Trophoblast cell (in vitro differentiated cells and primary cell): ENCODE measurements around the gene TREH.
A peak's percentile ranks its signal among the peaks of the same experiment; 100 is the strongest.

Source experiments
- DNase-seq, 2 donors: peaks; one replicate each; pipeline ENCODE4 v3.0.0-alpha.2; 2016
- H2AFZ ChIP-seq: 2 replicates; pipeline ENCODE4 v1.6.1; 2013; ENCODE audit warnings: low read length, moderate library complexity, mild to moderate bottlenecking; ENCODE audit not compliant: insufficient read depth, poor library complexity
- H2AK5ac ChIP-seq: 2 replicates; pipeline ENCODE4 v1.6.1; 2013; ENCODE audit warnings: mild to moderate bottlenecking, low read length
- H2BK120ac ChIP-seq: 2 replicates; pipeline ENCODE4 v1.6.1; 2013; ENCODE audit warnings: low read length, mild to moderate bottlenecking, moderate library complexity; ENCODE audit not compliant: insufficient read depth, poor library complexity
- H2BK12ac ChIP-seq: 2 replicates; pipeline ENCODE4 v1.6.1; 2013; ENCODE audit warnings: mild to moderate bottlenecking, low read length, moderate library complexity
- H2BK5ac ChIP-seq: 2 replicates; pipeline ENCODE4 v1.6.1; 2013; ENCODE audit warnings: low read length, low read depth, moderate library complexity, mild to moderate bottlenecking; ENCODE audit not compliant: poor library complexity
- H3K14ac ChIP-seq: 2 replicates; pipeline ENCODE4 v1.6.1; 2013; ENCODE audit warnings: mild to moderate bottlenecking, low read length
- H3K18ac ChIP-seq: 2 replicates; pipeline ENCODE4 v1.6.1; 2013; ENCODE audit warnings: mild to moderate bottlenecking, low read length
- H3K23ac ChIP-seq: 2 replicates; pipeline ENCODE4 v1.6.1; 2013; ENCODE audit warnings: low read length
- H3K27ac ChIP-seq: 2 replicates; pipeline ENCODE4 v1.5.1; 2013; ENCODE audit warnings: low read depth, mild to moderate bottlenecking, inconsistent platforms, low read length, moderate library complexity
- H3K27me3 ChIP-seq: 2 replicates; pipeline ENCODE4 v1.6.1; 2013; ENCODE audit warnings: inconsistent platforms, mild to moderate bottlenecking, low read length, moderate library complexity; ENCODE audit not compliant: insufficient read depth
- H3K36me3 ChIP-seq, 2 experiments: 1 replicate in 1 of 2; 2 replicates in 1 of 2; pipeline ENCODE4 v1.6.1; 2013; ENCODE audit warnings: low read length in 2 of 2, mild to moderate bottlenecking in 2 of 2, moderate library complexity in 1 of 2; ENCODE audit not compliant: insufficient read depth in 2 of 2, control insufficient read depth in 1 of 2
- H3K4ac ChIP-seq: 2 replicates; pipeline ENCODE4 v1.6.1; 2013; ENCODE audit warnings: low read depth, mild to moderate bottlenecking, low read length, moderate library complexity
- H3K4me1 ChIP-seq, 2 experiments: 1 replicate in 1 of 2; 2 replicates in 1 of 2; pipeline ENCODE4 v1.6.1; 2013; ENCODE audit warnings: low read length in 2 of 2, mild to moderate bottlenecking in 2 of 2, moderate library complexity in 1 of 2; ENCODE audit not compliant: insufficient read depth in 2 of 2, control insufficient read depth in 1 of 2
- H3K4me2 ChIP-seq: 2 replicates; pipeline ENCODE4 v1.6.1; 2013; ENCODE audit warnings: inconsistent platforms, mild to moderate bottlenecking, low read length, moderate library complexity
- H3K4me3 ChIP-seq: 2 replicates; pipeline ENCODE4 v1.5.1; 2013; ENCODE audit warnings: mild to moderate bottlenecking, low read depth, low read length, inconsistent platforms
- H3K79me1 ChIP-seq: one replicate; pipeline ENCODE4 v1.6.1; 2013; ENCODE audit warnings: low read length
- H3K79me2 ChIP-seq: 2 replicates; pipeline ENCODE4 v1.6.1; 2013; ENCODE audit warnings: low read length, mild to moderate bottlenecking; ENCODE audit not compliant: control insufficient read depth, insufficient read depth, poor library complexity
- H3K9ac ChIP-seq: 2 replicates; pipeline ENCODE4 v1.6.1; 2013; ENCODE audit warnings: mild to moderate bottlenecking, low read length
- H3K9me3 ChIP-seq: 2 replicates; pipeline ENCODE4 v1.6.1; 2013; ENCODE audit warnings: low read depth, mild to moderate bottlenecking, control low read depth, inconsistent platforms, low read length; ENCODE audit not compliant: insufficient read depth
- H4K12ac ChIP-seq: 2 replicates; pipeline ENCODE4 v1.6.1; 2013; ENCODE audit warnings: low read depth, mild to moderate bottlenecking, low read length, moderate library complexity
- H4K8ac ChIP-seq: 2 replicates; pipeline ENCODE4 v1.6.1; 2013; ENCODE audit warnings: low read depth, mild to moderate bottlenecking, low read length, moderate library complexity
- H4K91ac ChIP-seq: one replicate; pipeline ENCODE4 v1.6.1; 2013; ENCODE audit warnings: low read depth, mild to moderate bottlenecking, low read length, moderate library complexity
- whole genome bisulfite sequencing: extraction: QIAGEN DNeasy Blood & Tissue Kit; methylation state at CpG from one replicate; pipeline ENCODE4 v1.1.7; 2013; ENCODE audit warnings: missing lambda C conversion rate; ENCODE audit not compliant: insufficient read length, insufficient coverage; ENCODE audit errors: extremely low coverage; 5-methylcytosine and 5-hydroxymethylcytosine counted together

The TREH gene

DNA sequence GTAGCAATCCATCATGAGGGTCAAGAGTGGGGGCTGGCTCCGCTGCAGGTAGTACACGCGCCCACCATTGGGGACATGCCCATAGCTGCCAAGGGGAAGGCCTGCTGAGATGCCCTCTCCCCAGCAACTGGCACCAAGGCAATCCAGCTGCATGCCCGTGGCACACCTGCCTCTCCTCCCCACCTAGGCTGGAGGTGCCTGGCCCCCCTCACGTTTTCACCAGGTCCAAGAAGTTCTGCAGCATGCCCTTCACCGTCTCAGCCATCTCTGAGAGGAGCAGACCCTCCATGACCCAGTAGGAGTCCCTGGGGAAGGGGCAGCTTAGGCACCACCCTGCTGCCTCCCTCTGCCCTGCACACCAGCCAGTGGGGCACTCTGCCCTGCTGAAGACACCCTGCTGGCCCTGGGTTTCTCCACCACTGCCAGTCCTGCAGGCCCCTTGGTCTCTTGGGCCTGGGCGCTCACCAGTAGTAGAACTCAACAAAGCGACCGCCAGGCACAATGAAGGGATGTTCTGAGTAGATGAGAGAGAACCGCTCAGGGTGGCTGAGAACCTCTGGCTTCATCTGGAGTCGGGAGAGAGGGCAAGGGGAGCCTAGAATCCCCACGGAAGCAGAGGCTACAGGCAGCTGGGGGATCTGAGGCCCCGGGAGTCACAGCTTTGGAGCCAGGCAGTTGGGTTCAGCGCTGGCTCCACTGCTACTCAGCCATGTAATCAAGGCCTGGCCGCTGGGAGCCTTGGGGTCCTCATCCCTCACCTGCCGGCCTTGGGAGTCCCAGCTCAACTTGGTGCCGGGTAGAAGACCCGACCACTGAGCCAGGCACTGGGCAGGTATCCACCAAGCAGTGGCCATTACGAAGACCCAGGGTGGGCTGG is 17.8 kb downstream of the TREH start:
- Histone ChIP-seq H3K9ac (no peak overlapping the region), H3K23ac (no peak overlapping the region), H3K36me3 (peaks cover 4 to 13% of the 10 kb centered on the region in 2 experiments), H3K4me1 (peaks cover 25 to 27% of the 10 kb centered on the region in 2 experiments), H2BK12ac (no peak overlapping the region), H3K4ac (no peak overlapping the region), H3K9me3 (no peaks in the 10 kb centered on the region), H3K79me2 (no peaks in the 10 kb centered on the region), H2AFZ (no peak overlapping the region), H4K91ac (no peak overlapping the region), H3K27ac (no peak overlapping the region), H3K14ac (no peak overlapping the region), H4K8ac (no peak overlapping the region), H3K4me3 (no peak overlapping the region), H3K79me1 (peaks cover 6% of the 10 kb centered on the region), H3K4me2 (no peak overlapping the region), H2AK5ac (no peak overlapping the region), H2BK5ac (no peak overlapping the region), H2BK120ac (peak overlapping the region; percentile 6), H4K12ac (no peak overlapping the region), H3K27me3 (no peaks in the 10 kb centered on the region), H3K18ac (no peak overlapping the region)
- no peak for DNase-seq
- no CpG with 5 or more reads among the region's 19 CpGs for WGBS

DNA sequence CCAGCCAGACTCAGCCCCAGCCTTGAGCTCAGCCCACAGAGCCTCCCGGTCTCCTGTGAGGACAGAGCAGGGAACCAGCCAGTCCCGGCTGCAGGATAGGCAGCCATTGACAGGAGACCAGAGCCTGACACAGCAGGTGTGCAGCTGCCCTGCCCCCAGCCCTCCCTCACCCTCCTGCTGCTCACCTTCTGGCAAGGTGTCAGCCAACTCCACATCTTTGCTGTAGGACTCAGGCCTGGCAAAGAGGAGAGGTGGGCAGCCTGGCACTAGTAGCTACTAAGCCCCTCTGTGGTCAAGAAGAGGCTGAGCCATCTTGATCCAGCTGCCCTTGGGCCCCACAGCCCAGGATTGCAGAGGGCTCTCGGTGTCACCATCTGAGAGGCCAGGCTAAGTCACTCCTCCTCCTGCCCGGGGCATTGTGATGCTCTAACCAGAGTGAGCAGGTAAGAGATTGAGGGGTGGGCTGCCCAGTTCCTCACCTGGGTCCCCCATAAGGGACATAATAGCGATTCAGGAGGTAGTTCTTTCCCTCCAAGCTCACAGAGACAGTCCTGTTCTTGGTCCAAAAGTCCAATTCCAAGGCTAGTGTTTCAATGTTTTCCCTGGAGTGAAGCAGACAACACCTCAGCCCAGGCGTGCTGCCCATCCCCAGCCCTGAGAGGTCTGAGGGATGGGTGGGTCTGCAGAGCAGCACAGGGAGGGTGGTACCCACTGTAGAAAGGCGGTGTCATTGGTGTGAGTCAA is 18.6 kb downstream of the TREH start:
- no peak overlapping the region for H3K18ac ChIP-seq
- no peak overlapping the region for H4K91ac ChIP-seq
- H3K4ac ChIP-seq: no peak overlapping the region
- H2AFZ ChIP-seq: no peak overlapping the region
- no peak overlapping the region for H2BK120ac ChIP-seq
- DNase-seq: no peak
- peaks cover 25 to 26% of the 10 kb centered on the region in 2 experiments for H3K4me1 ChIP-seq
- no peak overlapping the region for H2AK5ac ChIP-seq
- no CpG with 5 or more reads among the region's 7 CpGs for WGBS
- H3K36me3 ChIP-seq: peaks cover 7 to 15% of the 10 kb centered on the region in 2 experiments
- no peak overlapping the region for H4K12ac ChIP-seq
- H2BK12ac ChIP-seq: no peak overlapping the region
- no peak overlapping the region for H3K9ac ChIP-seq
- no peak overlapping the region for H3K4me2 ChIP-seq
- H3K14ac ChIP-seq: no peak overlapping the region
- H3K23ac ChIP-seq: no peak overlapping the region
- no peaks in the 10 kb centered on the region for H3K27me3 ChIP-seq
- H2BK5ac ChIP-seq: no peak overlapping the region
- no peak overlapping the region for H3K27ac ChIP-seq
- peaks cover 6% of the 10 kb centered on the region for H3K79me1 ChIP-seq
- H3K9me3 ChIP-seq: no peaks in the 10 kb centered on the region
- no peak overlapping the region for H4K8ac ChIP-seq
- H3K79me2 ChIP-seq: no peaks in the 10 kb centered on the region
- no peak overlapping the region for H3K4me3 ChIP-seq

DNA sequence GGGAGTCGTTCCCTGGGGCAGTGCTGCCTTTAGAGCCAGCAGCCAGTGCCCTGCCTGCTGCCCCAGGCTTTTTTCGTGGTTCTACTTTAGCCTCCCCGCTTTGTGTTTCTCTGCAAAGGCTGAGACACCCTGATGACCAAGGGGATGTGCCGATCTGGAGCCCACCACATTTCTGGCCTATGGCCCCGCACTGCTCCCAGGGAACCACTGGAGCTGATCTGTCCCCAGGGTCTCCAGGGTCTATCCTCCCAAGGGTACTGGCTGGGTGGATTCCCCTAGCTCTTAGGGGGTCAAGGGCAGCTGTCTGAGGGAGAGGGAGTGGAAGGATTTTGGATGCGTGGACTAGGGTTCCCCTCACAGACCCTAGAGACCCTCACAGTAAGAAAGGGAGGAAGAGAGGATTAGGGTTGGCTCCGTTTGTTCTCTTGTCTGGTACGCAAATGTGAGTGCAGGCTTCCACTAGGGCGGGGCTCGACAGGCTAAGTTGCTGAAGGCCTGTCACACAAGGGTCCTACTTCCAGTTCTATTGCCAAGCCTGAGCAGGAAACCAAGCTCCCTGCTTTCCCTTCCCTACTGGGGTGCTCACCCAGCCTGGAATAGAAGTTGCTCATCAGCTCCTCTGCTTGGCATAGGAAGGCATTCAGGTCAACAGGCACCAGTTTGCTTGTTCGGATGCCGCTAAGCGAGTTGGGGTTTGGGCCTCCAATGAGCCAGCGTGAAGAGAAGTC is 19.3 kb downstream of the TREH start:
- Histone ChIP-seq H3K4me2 (no peak overlapping the region), H3K4me1 (peaks cover 25 to 26% of the 10 kb centered on the region in 2 experiments), H3K18ac (no peak overlapping the region), H3K36me3 (peaks cover 7 to 21% of the 10 kb centered on the region in 2 experiments), H2BK5ac (no peak overlapping the region), H3K23ac (no peak overlapping the region), H3K4ac (no peak overlapping the region), H4K12ac (no peak overlapping the region), H3K27ac (no peak overlapping the region), H3K9me3 (no peaks in the 10 kb centered on the region), H3K14ac (no peak overlapping the region), H3K27me3 (no peaks in the 10 kb centered on the region), H3K79me2 (no peaks in the 10 kb centered on the region), H4K8ac (no peak overlapping the region), H3K4me3 (no peak overlapping the region), H2AFZ (no peak overlapping the region), H3K79me1 (peaks cover 6% of the 10 kb centered on the region), H4K91ac (no peak overlapping the region), H2AK5ac (no peak overlapping the region), H3K9ac (no peak overlapping the region), H2BK120ac (no peak overlapping the region), H2BK12ac (no peak overlapping the region)
- DNase-seq: no peak
- no CpG with 5 or more reads among the region's 14 CpGs for WGBS

DNA sequence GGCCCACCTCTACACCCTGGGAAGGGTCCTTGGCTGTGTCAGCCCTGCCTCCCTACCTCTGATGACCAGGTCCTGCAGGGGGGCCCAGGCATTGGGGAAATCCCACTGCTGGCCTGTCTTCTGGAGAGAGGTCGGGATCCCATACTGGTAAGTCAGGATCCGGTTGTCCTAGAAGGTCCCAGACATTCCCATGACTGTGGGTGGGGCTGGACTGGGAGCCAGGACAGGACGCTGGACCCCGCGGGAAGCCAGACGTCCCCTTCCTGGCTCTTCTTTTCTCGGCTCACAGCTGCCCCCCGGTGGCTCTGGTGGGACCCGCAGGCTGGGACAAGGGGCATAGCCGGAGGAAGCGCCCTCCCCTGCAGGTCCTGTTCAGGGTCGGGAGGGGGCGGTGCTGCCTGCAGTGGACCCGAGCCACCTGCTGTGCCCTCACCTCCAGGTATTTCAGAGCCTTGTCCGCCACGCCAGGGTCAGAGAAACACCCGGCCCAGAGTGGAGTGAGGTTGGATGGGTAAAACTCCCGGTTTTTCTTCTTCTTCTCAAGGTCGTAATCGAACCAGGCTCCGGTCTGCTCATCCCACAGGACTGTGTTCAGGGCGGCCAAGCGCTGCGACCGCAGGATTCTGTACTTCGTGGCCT is 20.0 kb downstream of the TREH start:
- no peaks in the 10 kb centered on the region for H3K27me3 ChIP-seq
- peak overlapping the region; percentile 5 for H4K12ac ChIP-seq
- no CpG with 5 or more reads among the region's 26 CpGs for WGBS
- no peak overlapping the region for H3K9ac ChIP-seq
- no peak overlapping the region for H2AK5ac ChIP-seq
- H3K36me3 ChIP-seq: peaks cover 7 to 21% of the 10 kb centered on the region in 2 experiments
- peak overlapping the region; percentile 37 for H2AFZ ChIP-seq
- peak overlapping the region; percentile 10 for H3K4ac ChIP-seq
- H3K79me2 ChIP-seq: no peaks in the 10 kb centered on the region
- no peak overlapping the region for H2BK5ac ChIP-seq
- H4K8ac ChIP-seq: peak overlapping the region; percentile 56
- peak; percentile 84 to 88 for DNase-seq
- no peaks in the 10 kb centered on the region for H3K9me3 ChIP-seq
- H3K4me3 ChIP-seq: no peak overlapping the region
- H2BK120ac ChIP-seq: peak overlapping the region; percentile 21
- peak overlapping the region; percentile 5 for H3K27ac ChIP-seq
- peak overlapping the region; percentile 17 for H2BK12ac ChIP-seq
- peak overlapping the region; percentile 3 for H3K4me2 ChIP-seq
- peaks cover 25 to 26% of the 10 kb centered on the region in 2 experiments for H3K4me1 ChIP-seq
- H3K79me1 ChIP-seq: peaks cover 6% of the 10 kb centered on the region
- H3K18ac ChIP-seq: no peak overlapping the region
- H3K14ac ChIP-seq: no peak overlapping the region
- H4K91ac ChIP-seq: peak overlapping the region; percentile 44
- H3K23ac ChIP-seq: no peak overlapping the region
